8988T (cell line): ENCODE results near the gene ZNF91.
"Not testable (repeated sequence)": the region's sequence is repeated elsewhere in the genome, so short reads cannot be mapped to it uniquely, and the experiment has no call there.

Experiments
- DNase-seq: peaks from one replicate; pipeline ENCODE4 v3.0.0; 2011

The ZNF91 gene

DNA sequence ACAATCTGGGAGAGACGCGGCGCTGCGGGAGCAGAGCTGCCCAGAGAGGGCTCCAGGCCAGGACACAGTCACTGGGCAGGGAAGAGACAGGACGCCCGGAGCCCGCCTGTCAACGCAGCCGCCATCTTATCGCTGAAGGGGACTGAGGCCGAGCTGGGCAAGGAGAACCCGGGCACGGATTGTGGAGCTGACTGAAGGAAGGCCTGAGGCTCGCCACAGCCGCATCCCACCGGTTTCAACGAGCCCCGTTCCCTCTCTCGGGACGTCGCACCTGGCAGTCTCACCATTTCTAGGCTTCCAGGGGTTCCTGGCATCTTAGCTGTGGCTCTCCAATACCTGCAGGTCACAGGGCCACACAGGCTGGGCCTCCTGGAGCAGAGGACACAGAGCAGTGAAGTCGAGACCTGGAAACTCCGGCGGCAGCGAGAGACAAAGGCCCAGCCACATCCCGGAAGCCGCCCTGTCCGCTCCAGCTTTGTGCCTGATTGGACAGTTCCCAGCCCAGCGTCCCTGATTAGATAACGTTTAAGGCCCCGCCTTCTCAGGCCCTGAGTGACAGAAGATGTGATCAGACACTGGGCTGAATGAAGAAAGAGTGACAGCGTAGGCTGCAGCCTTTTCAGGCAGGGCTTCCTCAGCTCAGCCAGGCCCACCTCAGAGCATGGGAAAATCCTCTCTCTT is at the start of gene ZNF91:
Gene ZNF91, minus strand, starts transcription at position 431 of the 681 bp plus-strand sequence. Its CDS starts 117 bp downstream, at position 314.
- peak; percentile 25 for DNase-seq

DNA sequence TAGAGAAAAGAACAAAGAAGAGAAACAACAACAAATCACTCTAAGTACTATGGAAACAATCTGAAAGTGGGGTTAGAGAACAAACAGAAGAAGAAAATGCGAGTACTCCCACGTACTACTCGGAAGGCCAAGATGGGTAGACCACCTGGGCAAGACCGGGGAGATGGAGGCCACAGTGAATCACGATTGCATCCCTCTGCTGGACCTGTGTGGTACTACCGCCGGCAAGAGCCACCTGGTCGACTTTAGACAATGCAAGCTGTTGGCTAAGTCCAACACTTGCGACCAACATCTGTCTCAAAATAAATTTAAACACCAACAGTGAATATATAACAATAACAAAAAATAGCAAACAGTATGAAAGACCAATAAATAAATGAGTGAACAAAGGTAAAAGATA is 45.5 kb upstream of the ZNF91 start:
- no peak for DNase-seq

DNA sequence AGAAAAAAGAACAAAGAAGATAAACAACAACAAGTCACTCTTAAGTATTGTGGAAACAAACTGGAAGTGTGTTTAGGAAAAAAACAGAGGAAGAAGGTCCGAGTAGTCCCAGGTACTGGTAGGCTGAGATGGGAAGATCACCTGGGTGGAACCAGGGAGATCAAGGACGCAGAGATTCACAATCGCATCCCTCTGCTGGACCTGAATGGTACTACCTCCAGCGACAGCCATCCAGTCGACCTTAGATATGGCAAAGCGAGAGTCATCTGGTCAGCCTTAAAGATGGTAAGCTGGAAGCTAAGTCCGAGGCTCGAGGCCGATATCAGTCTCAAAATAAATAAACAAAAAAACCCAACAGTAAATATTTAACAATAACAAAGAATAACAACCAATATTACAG is 44.9 kb upstream of the ZNF91 start:
- no peak for DNase-seq

DNA sequence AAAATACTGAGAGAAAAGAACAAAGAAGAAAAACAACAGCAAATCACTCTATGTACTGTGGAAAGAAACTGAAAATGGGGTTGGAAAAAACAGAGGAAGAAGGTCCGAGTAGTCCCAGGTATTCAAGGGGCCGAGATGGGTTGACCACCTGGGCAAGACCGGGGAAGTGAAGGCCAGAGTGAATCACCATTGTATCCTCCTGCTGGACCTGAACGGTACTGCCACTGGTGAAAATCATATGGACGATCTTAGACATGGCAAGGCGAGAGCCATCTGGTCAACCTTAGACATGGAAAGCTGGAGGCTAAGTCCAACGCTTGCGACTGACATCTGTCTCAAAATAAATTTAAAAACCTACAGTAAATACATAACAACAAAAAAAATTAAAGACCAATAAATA is 44.4 kb upstream of the ZNF91 start:
- DNase-seq: no peak

DNA sequence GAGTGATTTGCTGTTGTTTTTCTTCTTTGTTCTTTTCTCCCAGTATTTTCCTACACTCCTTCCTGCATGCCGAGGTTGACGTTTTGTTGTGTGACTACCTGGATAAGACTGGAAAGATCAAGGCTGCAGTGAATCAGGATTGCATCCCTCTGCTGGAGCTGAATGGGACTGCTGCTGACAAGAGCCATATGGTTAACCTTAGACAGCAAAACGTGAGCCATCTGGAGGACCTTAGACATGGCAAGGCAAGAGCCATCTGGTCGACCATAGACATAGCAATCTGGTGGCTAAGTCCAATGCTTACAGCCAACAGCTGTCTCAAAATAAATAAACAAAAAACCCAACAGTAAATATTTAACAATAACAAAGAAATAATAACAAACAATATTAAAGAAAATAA is 42.6 kb upstream of the ZNF91 start:
- no peak for DNase-seq

DNA sequence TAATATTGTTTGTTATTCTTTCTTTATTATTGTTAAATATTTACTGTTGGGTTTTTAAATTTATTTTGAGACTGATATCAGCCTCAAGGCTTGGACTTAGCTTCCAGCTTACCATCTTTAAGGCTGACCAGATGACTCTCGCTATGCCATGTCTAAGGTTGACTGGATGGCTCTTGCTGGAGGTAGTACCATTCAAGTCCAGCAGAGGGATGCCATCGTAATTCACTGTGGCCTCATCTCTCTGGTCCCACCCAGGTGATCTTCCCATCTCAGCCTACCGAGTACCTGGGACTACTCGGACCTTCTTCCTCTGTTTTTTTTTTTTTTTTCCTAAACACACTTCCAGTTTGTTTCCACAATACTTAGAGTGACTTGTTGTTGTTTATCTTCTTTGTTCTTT is 41.7 kb upstream of the ZNF91 start:
- DNase-seq: no peak

DNA sequence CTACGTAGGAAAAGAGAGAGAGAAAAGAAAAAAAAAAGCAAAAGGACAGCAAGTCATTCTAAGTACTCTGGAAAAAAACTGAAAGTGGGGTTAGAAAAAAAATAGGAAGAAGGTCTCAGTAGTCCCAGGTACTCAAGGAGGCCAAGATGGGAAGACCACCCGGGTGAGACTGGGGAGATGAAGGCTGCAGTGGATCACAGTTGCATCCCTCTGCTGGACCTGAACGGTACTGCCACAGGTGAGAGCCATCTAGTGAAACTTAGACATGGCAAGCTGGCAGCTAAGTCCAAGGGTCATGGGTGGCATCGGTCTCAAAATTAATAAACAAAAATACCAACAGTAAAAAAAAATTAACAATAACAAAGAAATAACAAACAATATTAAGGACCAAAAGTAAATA is 41.0 kb upstream of the ZNF91 start:
- no peak for DNase-seq

DNA sequence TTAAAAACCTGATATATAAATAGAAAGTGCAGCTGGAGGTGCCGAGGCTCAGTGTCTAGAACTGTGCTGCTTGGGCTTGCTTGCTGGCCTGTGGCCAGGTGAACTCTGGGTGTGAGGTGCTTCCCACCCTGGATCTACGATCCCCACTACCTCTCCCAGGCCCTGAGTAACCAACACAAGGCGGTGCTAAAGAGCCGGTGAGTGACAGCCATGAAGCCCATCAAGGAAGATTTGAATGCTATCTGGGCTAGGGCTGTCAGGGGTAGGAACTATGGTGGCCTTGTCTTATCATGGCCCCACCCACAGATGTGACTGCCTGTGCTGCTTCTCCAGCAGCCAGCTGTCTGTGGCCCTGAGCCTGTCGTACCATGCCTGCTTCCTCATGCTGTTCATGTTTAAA is 25.6 kb upstream of the ZNF91 start:
- no peak for DNase-seq

DNA sequence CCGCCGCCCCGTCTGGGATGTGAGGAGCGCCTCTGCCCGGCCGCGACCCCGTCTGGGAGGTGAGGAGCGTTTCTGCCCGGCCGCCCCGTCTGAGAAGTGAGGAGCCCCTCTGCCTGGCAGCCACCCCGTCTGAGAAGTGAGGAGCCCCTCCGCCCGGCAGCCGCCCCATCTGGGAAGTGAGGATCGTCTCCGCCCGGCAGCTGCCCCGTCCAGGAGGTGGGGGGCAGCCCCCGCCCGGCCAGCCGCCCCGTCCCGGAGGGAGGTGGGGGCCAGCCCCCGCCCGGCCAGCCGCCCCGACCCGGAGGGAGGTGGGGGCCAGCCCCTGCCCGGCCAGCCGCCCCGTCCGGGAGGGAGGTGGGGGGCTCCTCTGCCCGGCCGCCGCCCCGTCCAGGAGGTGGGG is 24.0 kb upstream of the ZNF91 start:
- not testable (repeated sequence) for DNase-seq

DNA sequence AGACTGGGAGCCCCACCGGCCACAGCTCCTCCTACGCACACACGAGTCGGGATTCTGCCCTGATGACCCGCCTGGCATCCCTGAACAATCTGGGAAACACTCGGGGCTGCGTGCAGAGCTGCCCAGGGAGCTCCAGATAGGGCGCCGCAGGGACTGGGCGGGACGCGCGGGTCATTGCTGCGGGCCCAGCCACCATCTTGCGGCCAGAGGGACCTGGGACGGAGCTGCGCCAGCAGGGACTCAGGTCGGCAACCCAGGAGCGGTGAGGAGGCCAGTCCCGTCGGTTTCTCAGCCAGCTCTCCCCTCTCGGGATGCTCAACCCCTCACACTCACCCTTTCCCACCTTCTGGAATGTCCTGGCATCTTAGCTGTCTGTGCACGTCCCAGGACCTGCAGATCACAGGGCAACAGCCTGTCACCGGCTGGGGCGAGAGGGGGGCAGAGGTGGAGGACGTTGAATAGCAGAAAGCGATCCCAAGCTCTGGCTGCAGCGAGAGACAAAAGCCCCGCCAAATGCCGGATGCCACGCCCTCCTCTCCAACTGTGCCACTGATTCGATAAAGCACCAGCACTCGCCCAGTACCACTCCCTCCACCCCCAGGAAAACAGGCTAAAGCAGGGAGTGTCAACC is 20.4 kb upstream of the ZNF91 start:
- peak; percentile 59 for DNase-seq

DNA sequence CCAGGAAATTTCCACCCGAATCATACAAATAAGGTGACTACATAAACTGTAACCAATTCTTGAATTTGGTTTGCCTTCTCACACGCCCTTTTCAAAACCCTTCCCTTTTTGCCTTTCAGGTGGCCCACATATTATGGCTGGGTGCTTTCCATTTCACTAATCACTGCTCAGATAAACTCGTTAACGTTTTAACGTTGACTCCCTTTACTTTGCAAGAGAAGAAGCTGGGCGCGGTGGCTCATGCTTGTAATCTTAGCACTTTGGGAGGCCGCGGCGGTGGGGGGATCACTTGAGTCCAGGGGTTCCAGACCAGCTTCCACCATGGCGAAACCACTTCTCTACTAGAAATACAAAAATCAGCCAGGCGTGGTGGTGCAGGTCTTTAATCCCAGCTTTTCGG is 19.8 kb upstream of the ZNF91 start:
- DNase-seq: no peak

DNA sequence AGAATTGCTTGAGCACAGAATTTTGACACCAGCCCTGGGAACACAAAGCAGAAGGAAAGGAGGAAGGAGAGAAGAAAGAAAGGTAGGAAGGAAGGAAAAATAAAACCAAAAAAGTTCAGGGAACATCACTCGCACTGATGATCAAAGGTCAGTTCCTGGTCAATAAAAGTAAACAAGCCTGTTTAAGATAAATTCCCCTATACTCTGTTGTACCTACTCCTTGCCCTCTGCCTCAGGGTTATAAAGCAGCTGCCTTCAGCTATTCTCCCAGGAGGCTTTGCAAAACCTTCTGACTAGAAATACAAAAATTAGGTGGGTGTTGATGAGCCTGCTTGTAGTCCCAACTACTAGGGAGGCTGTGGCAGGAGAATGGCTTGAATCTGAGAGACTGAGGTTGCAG is 14.9 kb upstream of the ZNF91 start:
- no peak for DNase-seq

DNA sequence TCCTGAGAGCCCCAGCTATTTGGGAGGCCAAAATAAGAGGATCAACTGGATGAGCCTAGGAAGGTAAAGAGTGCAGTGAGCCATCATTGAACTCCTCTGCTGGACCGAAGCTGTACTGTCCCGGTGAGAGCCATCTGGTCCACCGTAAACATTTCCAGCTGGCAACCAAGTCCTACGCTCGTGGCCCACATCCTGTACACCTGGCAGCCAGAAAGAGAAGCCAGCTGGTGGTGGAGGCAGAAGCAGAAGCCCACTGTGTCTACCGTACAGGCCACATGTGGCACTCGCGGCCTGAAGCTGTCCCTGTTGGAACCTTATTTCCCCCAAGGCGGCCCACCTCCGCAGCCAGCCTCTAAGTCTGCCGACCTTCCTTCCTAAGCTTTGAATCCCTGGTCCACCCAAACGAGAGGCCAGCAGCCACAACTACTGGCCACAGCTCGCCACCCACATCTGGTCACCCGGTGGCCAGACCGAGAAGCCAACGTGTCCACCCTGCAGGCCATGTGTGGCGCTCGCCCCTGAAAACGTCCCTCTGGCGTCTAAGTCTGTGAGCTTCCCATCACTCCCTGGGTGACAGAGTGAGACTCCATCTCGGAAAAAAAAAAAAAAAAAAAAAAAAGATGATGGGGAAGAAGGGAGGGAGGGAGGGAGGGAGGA is 14.2 kb upstream of the ZNF91 start:
- no peak for DNase-seq

DNA sequence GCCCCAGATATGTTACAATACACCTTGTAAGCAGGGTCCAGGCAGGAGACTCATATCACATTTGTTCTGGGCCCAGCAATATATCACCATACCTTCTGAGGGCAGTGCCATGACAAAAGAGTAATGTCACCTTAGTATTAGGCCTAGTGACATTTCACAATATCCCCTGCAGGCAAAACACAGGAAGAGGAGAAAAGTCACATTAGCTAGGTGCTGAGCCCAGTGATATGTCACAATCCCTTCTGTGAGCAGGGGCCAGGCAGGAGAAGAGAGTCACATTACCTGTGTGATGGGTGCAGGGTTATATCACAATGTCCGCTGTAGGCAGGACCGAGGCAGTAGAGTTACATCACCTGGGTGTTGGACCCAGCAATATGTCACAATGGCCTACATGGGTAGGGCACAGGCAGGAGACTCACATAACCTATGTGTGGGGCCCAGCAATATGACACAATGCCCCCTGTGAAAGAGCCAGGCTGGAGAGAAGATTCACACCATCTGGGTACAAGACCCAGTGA is 12.4 kb upstream of the ZNF91 start:
- DNase-seq: no peak

DNA sequence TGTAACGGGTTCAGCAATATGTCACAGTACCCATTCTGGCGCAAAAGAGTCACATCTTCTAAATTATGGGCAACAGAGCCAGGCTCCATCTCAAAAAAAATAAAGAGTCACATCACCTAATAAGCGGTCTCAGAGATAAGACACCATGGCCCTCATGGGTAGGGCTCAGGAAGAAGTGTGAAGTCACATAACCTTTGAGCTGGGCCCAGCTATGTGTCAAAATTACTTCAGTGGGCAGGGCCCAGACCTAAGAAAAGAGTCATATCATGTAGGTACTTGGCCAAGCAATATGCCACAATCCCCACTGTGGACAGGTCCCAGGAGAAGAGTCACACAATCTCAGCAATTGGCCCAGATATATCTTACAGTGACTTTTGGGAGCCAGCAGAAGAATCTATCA is 11.4 kb upstream of the ZNF91 start:
- DNase-seq: no peak

DNA sequence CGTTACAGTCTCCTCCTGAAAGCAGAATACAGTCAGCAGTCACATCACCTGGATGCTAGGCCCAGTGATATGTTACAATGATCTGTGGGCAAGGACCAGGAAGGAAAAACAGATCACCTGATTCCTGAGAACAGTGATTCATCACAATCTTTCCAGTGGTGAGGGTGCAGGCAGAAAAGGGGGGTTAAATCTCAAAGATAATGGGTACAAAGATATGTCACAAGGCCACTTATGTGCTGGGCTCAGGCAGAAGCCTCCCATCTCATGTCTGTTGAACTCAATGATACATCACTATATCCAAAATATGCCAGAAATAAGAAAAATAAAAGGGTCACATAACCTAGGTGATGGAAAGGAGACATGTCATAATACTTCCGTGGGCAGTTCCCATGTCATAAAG is 10.8 kb upstream of the ZNF91 start:
- DNase-seq: no peak

DNA sequence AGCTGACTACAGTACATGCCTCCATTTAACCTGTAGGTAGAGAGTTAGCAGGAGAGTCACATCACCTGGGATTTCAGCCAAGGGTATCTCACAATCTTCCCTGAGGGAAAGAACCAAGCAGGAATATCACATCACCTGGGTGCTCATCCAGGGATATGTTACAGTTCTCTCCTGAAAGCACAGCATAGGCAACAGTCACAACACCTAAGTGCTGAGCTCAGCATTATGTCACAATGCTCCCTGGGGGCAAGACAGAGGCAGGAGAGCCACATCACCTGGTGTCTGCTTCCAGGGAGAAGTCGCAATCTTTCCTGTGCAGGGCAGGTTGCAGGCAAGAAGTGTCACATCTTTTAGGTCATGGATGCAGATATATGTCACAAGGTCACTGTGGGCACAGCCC is 9.4 kb upstream of the ZNF91 start:
- no peak for DNase-seq

DNA sequence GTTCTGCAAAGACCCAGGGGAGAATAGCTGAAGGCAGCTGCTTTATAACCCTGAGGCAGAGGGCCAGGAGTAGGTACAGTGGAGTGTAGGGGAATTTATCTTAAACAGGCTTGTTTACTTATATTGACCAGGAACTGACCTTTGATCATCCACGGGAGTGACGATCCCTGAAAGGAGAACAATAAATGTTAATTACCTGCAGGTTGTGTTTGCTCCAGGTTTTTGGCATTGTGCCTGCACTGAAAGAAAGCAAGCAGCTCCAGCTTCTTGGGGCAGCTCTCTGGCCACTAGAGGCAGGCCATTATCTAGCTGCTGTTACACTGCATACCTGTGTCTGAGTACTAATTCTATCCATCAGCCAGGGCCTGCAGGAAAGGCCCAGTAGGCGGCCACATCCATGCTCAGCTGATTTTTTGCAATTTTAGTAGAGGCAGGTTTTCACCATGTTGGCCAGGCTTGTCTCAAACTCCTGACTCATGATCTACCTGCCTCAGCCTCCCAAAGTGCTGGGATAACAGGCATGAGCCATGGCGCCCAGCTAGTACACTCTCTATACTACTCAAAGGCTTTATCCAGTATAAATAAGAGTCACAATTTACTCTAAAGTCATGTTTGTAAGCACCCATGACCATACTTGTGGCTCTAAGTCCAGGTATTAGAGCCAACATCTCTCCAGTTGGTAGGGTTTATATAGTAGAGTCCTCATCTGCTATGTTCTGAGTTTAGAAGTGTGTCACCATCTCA is 8.5 kb upstream of the ZNF91 start:
- no peak for DNase-seq

DNA sequence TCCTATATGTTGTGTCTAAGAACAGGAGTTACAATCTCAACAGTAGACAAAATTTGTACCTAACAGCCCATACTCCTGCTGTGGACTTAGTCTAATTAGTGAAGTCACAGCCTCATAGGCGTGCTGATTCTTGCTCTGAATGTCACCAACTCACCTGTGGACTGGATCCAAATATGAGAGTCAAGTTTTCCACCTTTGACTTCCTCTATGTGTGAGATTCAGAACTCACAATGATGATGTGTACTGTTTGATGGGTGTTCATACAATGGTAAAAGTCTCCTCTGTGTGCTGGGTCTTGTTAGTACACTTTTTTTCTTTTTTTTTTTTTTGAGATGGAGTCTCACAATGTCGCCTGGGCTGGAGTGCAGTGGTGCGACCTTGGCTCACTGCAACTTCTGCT is 7.8 kb upstream of the ZNF91 start:
- no peak for DNase-seq

DNA sequence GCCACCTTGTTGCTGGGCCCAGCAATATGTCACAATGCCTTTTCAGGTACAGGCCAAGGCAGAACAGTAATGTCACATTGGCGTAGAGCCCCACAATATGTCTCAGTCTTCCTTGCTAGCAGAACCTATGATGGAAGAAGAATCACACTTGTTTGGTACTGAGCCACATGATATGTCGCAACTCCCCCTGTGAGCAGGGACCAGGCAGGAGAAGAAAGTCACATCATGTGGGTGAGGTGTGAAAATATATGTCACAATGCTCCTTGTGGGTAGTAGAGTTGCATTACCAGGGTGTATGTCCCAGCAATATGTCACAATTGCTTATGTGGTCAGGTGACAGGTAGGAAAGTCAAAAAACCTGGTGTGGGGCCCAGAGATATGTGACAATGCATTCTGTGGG is 7.1 kb upstream of the ZNF91 start:
- DNase-seq: no peak

DNA sequence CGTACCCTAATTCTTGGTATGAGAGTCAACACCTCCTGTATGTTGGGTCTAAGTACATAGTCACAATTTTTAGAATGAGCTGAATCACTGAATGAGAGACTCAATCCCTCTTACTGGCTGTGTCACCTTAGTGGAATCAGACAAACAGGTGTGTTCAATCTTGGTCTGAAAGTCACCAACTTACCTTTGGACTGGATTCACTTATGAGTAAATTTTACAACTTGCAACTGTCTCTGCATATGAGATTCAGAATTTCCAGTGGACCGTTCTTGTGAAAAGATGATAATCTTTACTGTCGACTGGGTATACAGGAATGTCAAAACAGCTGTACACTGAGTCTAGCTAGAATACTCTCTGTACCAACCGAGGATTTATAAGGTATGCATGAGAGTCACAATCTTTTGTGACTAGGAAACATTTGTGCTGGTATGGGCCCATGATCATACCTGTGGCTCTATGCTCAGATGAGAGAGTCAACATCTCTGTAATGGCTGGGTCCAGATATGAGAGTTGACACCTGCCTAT is 5.9 kb upstream of the ZNF91 start:
- DNase-seq: no peak

DNA sequence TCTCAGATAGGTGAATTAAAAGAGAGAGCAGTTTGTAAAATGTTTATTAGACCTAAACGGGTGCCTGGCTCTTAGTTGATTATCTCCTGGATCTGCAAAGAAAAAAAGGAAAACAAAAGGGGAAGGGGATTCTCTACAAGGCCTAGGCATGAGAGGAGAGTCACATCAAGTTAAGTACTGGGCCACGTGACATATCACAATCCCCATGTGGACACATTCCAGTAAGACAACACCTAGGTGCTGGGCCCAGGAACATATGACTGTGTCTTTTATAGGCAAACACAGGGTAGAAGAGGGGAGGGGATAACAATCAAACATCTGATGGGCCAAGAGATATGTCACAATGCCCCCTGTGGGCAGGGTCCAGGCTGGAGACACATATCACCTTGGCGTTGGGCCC is 4.2 kb upstream of the ZNF91 start:
- no peak for DNase-seq

DNA sequence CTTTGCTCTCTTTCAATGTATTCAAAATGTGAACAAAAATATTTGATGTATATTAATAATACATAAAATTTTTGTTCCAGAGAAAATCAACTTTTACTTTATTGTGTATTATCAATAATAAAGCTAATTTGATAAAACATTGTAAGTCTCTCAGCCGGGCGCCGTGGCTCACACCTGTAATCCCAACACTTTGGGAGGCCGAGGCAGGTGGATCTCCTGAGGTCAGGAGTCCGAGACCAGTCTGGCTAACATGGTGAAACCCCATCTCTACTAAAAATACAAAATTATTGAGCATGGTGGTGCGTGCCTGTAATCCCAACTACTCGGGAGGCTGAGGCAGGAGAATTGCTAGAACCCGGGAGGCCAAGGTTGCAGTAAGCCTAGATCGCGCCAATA is 449 bp upstream of the ZNF91 start:
- not testable (repeated sequence) for DNase-seq
